ENCODE data around the gene MYL12A. TPM values are rescaled to one million over a fixed set of nuclear protein-coding genes. Genes with fewer than 3 reads are reported as not detected.
A peak's percentile ranks its signal among the peaks of the same experiment; 100 is the strongest.

The MYL12A gene
- total and polyA plus RNA-seq, 2 of the 13 experiments (the other 11 are each of a cell fraction or from before 2014, with no cell fraction given): 261 to 277 TPM

GRCh38 chr18:3251249-3251962 is 3.8 kb downstream of the MYL12A start:
- Histone ChIP-seq H3K4me1 (ENCODE audit: insufficient read depth, low read length) (peaks cover 56% of the 10 kb centered on the region), H4K20me1 (ENCODE audit: insufficient read depth, low read length) (peaks cover 13% of the 10 kb centered on the region; the same call in 1 of the 2 replicates), H3K36me3 (replicated peaks in 1 of 2; ENCODE audit: control insufficient read depth in 1 of 2, insufficient read depth in 2 of 2, low read length in 2 of 2) (peaks cover 4 to 27% of the 10 kb centered on the region in 2 experiments; a peak in 4 of 5 replicates), H2AFZ (ENCODE audit: low read length) (no peak overlapping the region), H3K9ac (ENCODE audit: insufficient read depth, low read depth, low read length) (no peak overlapping the region), H3K4me2 (ENCODE audit: low read depth, low read length) (no peak overlapping the region), H3K4me3 (replicated peaks in 1 of 3; ENCODE audit: insufficient read depth in 1 of 3, low read depth in 2 of 3, low read length in 3 of 3) (no peak overlapping the region), H3K27ac (ENCODE audit: extremely low read length, insufficient read depth, low read length) (no peak overlapping the region), H3K9me3 (ENCODE audit: low read length) (no peaks in the 10 kb centered on the region), H3K27me3 (ENCODE audit: control insufficient read depth in 1 of 2, insufficient read depth in 2 of 2, low read length in 2 of 2) (no peaks in the 10 kb centered on the region; a peak in 1 of 5 replicates), H3K79me2 (ENCODE audit: insufficient read depth, low read length) (peaks cover 64% of the 10 kb centered on the region)
- in situ Hi-C loops (cut with HindIII; ENCODE audit: extremely low pct_ligation_motif_present, low pct_unique_long_range_greater_than_20kb): no loop called here
- ChIA-PET CTCF (ENCODE audit: low intra/inter-chr PET ratio, low total read pairs) (no interaction called here), POLR2A (interaction anchor here (0.7 kb wide), 1 partner anchor 95 kb away, joined by 3 read pairs; no protein-coding TSS in a partner anchor)
- no TSS peak for BruUV-seq (replicated peaks)
- DNase-seq (ENCODE audit: low spot score) (no peak), FAIRE-seq (no peak), ATAC-seq (no peak)
- 98% methylated on average over 8 of the region's 8 CpGs for WGBS (ENCODE audit: low lambda C conversion rate)
- intact Hi-C loops (cut with micrococcal nuclease; ENCODE audit: unreplicated experiment): no loop called here
- TF ChIP-seq NFRKB (IDR thresholded peaks at IDR 0.05): no peak
- TF ChIP-seq ZZZ3 (CRISPR knock-in tag; IDR thresholded peaks at IDR 0.05; ENCODE audit: borderline replicate concordance): no peak
- TF ChIP-seq RCOR2 (CRISPR knock-in tag; IDR thresholded peaks at IDR 0.05): no peak
- no peak for TF ChIP-seq PLRG1 (conservative IDR thresholded peaks at IDR 0.05)
- TF ChIP-seq CBX2 (IDR thresholded peaks at IDR 0.05; ENCODE audit: low read depth, low read length): no peak
- no peak for TF ChIP-seq CBX2 (CRISPR knock-in tag; IDR thresholded peaks at IDR 0.05; ENCODE audit: low read depth)
- TF ChIP-seq AGO2 (optimal IDR thresholded peaks at IDR 0.05; ENCODE audit: low read depth, low read length): peak; percentile 43
- TF ChIP-seq POLR2AphosphoS2 (IDR thresholded peaks at IDR 0.05; ENCODE audit: low read depth, low read length): 0 out of 2 replicates have a peak, but pooled peaks have one; percentile 55
- no peak for TF ChIP-seq ZNF225 (CRISPR knock-in tag; IDR thresholded peaks at IDR 0.05)
- TF ChIP-seq HDAC1 (CRISPR knock-in tag; IDR thresholded peaks at IDR 0.05): no peak

GRCh38 chr18:3251963-3252277 is 4.3 kb downstream of the MYL12A start:
- no TSS peak for BruUV-seq (replicated peaks)
- ChIA-PET POLR2A (no interaction called here), CTCF (ENCODE audit: low intra/inter-chr PET ratio, low total read pairs) (no interaction called here)
- H4K20me1 ChIP-seq (ENCODE audit: insufficient read depth, low read length): peaks cover 13% of the 10 kb centered on the region; the same call in 1 of the 2 replicates
- peaks cover 61% of the 10 kb centered on the region for H3K79me2 ChIP-seq (ENCODE audit: insufficient read depth, low read length)
- H3K9me3 ChIP-seq (ENCODE audit: low read length): no peaks in the 10 kb centered on the region
- H3K27ac ChIP-seq (ENCODE audit: extremely low read length, insufficient read depth, low read length): no peak overlapping the region
- no peak overlapping the region for H3K9ac ChIP-seq (ENCODE audit: insufficient read depth, low read depth, low read length)
- no peak overlapping the region for H3K4me2 ChIP-seq (ENCODE audit: low read depth, low read length)
- H3K4me3 ChIP-seq (replicated peaks in 1 of 3; ENCODE audit: insufficient read depth in 1 of 3, low read depth in 2 of 3, low read length in 3 of 3): no peak overlapping the region
- peaks cover 4 to 27% of the 10 kb centered on the region in 2 experiments; a peak in 4 of 5 replicates for H3K36me3 ChIP-seq (replicated peaks in 1 of 2; ENCODE audit: control insufficient read depth in 1 of 2, insufficient read depth in 2 of 2, low read length in 2 of 2)
- H3K27me3 ChIP-seq (ENCODE audit: control insufficient read depth in 1 of 2, insufficient read depth in 2 of 2, low read length in 2 of 2): no peaks in the 10 kb centered on the region; a peak in 1 of 5 replicates
- no peak for ATAC-seq
- peaks cover 61% of the 10 kb centered on the region for H3K4me1 ChIP-seq (ENCODE audit: insufficient read depth, low read length)
- WGBS (ENCODE audit: low lambda C conversion rate): 98% methylated on average over 3 of the region's 3 CpGs
- FAIRE-seq: no peak
- in situ Hi-C loops (cut with HindIII; ENCODE audit: extremely low pct_ligation_motif_present, low pct_unique_long_range_greater_than_20kb) (no loop called here), intact Hi-C loops (cut with micrococcal nuclease; ENCODE audit: unreplicated experiment) (no loop called here)
- TF ChIP-seq MED13 (CRISPR knock-in tag; IDR thresholded peaks at IDR 0.05) (no peak), POLR2G (IDR thresholded peaks at IDR 0.05; ENCODE audit: low read depth, low read length) (0 out of 2 replicates have a peak, but pooled peaks have one; percentile 26)
- DNase-seq (ENCODE audit: low spot score): no peak
- no peak overlapping the region for H2AFZ ChIP-seq (ENCODE audit: low read length)
